Neuron (in vitro differentiated cells): ENCODE results near the gene UBA7.
A peak's percentile ranks its signal among the peaks of the same experiment; 100 is the strongest.

Experiments
- H2AFZ ChIP-seq: one replicate; pipeline ENCODE4 v1.6.1; 2013; ENCODE audit warnings: low read depth, mild to moderate bottlenecking, inconsistent platforms, low read length, moderate library complexity
- H3K27me3 ChIP-seq: one replicate; pipeline ENCODE4 v1.6.1; 2013; ENCODE audit warnings: low read length; ENCODE audit not compliant: insufficient read depth
- H3K36me3 ChIP-seq: one replicate; pipeline ENCODE4 v1.6.1; 2013; ENCODE audit warnings: low read length; ENCODE audit not compliant: insufficient read depth
- H3K4me1 ChIP-seq: one replicate; pipeline ENCODE4 v1.6.1; 2013; ENCODE audit warnings: low read length; ENCODE audit not compliant: insufficient read depth
- H3K4me3 ChIP-seq: 2 replicates; pipeline ENCODE4 v1.5.1; 2013; ENCODE audit warnings: mild to moderate bottlenecking, low read length, moderate library complexity
- H3K9me3 ChIP-seq: one replicate; pipeline ENCODE4 v1.6.1; 2013; ENCODE audit warnings: low read length

UBA7 gene

DNA sequence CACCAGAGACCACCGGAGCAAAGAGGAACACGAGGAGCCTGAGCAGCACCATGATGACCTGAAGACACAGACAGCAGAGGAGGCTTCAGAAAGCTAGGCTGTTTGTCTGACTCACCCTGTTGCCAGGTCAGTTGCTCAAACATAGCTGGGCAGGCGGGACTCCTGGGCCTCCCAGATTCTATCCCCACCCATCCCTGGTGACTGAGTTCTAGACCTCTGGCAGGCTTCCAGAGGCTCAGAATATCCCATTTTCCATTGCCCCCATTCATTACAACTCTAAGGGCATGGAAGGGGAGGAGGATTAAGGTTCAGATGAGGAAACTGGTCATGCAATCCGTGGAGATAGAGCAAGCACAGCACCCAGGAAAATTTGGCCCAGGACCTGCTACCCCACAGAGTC lies 14.0 kb downstream of the UBA7 start, which contains the start of gene CDHR4:
Gene CDHR4 (minus strand): TSS at position 113 of the 400 bp plus-strand sequence. CDS start 61 bp downstream, at position 52.
- H3K9me3 ChIP-seq: no peaks in the 10 kb centered on the region
- H3K4me3 ChIP-seq: no peak within 1 kb of the TSS
- peaks cover 17% of the 10 kb centered on the region for H3K27me3 ChIP-seq
- no peaks in the 10 kb centered on the region for H3K36me3 ChIP-seq
- peaks cover 14% of the 10 kb centered on the region for H3K4me1 ChIP-seq
- no peak within 1 kb of the TSS for H2AFZ ChIP-seq

DNA sequence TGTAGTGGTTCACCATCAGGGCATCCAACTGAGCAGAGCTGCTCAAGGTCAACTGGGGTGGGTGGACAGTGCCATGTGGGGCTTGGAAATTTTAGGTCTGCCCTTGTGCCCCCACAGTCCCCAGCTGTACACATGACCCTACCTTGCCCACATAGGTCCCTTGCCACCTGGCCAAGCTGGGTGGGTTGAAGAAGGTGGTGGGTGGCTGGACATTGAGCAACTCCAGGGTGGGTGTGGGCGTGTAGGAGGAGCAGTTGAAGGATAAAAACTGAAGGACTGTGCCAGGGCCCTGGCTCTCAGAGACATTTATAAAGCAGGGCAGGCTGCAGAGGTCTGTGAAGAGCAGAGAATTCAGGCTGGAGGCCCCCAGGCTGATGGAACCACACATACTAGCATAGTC lies 14.6 kb downstream of the UBA7 start:
- H3K9me3 ChIP-seq: no peaks in the 10 kb centered on the region
- peaks cover 10% of the 10 kb centered on the region for H3K27me3 ChIP-seq
- H3K4me1 ChIP-seq: peaks cover 9% of the 10 kb centered on the region
- H3K36me3 ChIP-seq: no peaks in the 10 kb centered on the region
- H2AFZ ChIP-seq: no peak overlapping the region
- no peak overlapping the region for H3K4me3 ChIP-seq

DNA sequence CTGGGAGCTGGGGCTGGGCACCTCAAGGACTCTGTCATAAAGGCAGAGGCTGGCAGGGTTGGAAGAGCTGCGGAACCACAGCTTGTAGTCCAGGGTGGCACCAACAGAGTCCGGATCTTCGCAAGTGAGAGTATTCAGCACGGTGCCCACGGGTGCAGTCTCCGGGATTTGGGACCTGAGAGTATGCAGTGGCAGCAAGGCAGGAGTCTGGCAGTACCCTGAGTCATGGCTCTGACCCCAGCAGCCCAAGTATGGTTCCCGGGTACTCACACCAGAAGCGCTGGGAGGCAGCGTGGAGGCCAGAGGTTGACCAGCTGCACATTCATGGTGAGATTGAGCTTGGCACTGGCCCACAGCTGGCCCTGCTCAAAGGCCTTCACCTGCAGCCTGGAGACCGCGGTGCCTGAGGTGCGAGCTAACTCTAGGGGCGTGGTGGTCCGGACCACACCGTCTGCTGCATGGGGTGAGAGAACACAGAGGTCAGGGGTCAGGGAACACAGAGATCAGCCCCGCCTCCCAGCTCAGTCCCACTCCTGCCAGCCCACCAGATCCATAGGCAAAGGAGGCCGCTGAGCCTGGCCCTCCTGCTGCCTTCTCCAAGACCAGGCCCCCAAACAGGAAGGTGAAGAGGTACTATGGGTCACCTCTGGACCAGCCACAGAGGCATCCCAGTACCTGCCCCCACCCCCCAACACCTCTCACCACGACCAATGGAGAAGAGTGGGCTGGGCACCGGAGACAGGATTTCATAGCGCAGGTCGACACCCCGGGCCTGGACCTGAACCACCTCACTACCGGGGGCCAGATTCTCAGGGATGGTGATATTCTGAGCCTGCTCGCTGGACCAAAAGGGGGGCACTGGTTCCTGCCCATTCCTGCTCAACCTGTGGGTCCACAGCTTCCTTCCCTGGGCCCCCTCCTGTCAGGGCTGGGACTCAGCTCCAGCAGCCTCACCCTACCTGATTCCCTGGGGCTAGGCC lies 18.5 kb downstream of the UBA7 start:
- peaks cover 9% of the 10 kb centered on the region for H3K4me1 ChIP-seq
- no peak overlapping the region for H2AFZ ChIP-seq
- H3K4me3 ChIP-seq: no peak overlapping the region
- H3K9me3 ChIP-seq: peaks cover 2% of the 10 kb centered on the region
- H3K27me3 ChIP-seq: no peaks in the 10 kb centered on the region
- no peaks in the 10 kb centered on the region for H3K36me3 ChIP-seq

DNA sequence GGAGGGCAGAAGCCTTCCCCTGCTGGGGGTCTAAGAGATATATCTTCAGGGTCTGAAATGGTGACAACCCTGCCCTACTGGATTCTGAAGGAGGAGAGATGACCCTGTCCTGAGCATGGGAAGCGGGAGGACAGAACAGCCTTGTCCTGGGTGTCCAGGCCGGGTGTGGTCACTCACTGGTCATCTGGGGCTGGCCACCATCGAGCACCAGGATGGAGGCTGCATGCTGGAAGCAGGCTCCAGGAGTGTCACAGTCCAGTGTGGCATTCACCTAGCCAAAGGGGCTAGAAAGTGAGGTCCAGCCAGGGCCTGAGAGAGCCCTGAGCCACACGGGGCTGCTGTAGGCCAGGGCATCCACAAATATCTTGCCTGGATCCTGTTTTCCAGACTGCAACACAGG lies 19.3 kb downstream of the UBA7 start:
- Histone ChIP-seq H3K4me3 (no peak overlapping the region), H2AFZ (no peak overlapping the region), H3K9me3 (peaks cover 2% of the 10 kb centered on the region), H3K36me3 (no peaks in the 10 kb centered on the region), H3K27me3 (no peaks in the 10 kb centered on the region), H3K4me1 (peaks cover 11% of the 10 kb centered on the region)

DNA sequence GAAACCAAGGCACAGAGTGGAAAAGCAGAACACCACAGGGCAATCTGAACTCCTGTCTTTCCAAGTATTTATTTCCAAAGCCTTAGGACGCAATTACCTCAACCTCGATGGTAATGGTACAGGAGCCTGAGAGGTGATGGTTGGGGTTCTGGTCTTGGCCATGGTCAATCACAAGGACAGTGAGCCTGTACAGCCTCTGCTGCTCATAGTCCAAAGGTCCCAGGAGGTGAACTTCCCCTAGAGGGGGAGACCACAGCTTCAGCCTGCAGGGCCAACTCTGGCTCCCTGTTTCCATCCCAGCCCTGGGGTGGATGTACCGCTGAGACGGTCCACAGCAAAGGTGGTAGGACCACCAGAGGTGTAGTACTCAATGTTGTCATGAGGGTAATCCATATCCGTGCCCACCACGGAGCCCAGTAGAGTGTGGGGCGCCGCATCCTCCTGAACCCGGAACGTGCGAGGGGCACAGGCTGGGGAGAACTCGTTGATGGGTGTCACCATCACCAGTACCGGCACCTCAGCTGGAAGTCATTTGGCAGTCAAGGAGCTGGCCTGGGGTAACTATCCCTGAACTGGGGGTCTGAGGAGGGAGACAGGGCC lies 20.2 kb downstream of the UBA7 start:
- Histone ChIP-seq H3K9me3 (peaks cover 2% of the 10 kb centered on the region), H3K4me1 (peaks cover 11% of the 10 kb centered on the region), H3K36me3 (no peaks in the 10 kb centered on the region), H3K27me3 (no peaks in the 10 kb centered on the region), H2AFZ (no peak overlapping the region), H3K4me3 (no peak overlapping the region)

DNA sequence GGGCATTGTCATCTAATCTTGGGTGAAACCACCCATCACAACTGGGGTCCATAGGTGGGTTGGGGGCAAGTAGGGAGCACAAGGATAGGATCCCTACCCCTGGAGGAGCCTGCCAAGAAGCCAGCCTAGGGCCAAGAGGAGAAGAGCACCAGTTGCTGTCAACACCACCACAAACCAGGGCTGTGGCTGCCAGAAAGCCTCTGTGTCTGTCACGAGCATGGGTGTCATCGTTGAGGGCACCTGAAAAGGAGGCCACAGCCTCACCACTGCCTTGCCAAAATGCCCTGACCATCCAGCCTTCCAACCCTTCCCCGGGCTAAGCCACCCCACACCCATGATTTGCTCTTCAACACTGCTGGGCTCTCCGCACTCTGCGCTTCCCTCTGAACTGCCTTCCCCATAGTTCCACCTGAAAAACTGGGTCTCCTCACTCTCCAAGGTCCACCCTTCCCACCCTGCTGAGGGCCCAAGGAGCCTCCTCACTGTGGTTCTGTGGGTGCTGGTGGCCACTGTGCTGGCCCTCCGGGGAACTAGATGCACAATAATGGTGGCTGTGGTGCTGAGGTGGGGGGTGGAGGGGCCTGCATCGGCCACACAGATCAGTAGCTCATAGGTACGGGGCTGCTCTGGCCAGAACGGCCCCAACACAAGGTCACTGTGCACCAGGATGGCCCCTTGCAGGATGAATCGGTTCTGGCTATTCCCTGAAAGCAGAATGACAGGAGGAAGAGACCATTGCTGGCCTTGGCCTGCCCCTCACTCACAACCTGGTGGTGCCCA lies 21.2 kb downstream of the UBA7 start:
- H3K4me3 ChIP-seq: no peak overlapping the region
- H2AFZ ChIP-seq: no peak overlapping the region
- H3K27me3 ChIP-seq: no peaks in the 10 kb centered on the region
- H3K4me1 ChIP-seq: peaks cover 11% of the 10 kb centered on the region
- no peaks in the 10 kb centered on the region for H3K36me3 ChIP-seq
- H3K9me3 ChIP-seq: peaks cover 2% of the 10 kb centered on the region

DNA sequence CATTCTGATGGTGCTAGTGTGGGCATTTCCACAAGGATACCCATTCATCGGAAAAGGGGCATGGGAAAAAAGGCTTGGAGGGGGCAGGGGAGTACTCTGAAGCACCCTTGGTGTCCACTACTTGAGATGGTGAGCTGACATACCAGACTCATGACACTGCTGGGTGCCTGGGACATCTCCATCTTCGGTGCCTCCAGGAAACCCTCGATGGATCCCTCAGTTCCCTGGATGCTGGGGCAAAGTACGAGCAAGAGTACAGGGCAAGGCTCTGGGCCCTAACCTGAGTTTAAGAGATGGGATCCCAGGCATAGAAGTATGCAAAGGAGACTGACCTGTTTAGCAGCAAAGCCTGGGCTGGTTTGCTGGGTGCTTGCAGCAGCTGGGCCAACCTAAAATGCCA lies 22.2 kb downstream of the UBA7 start:
- Histone ChIP-seq H2AFZ (no peak overlapping the region), H3K27me3 (no peaks in the 10 kb centered on the region), H3K9me3 (peaks cover 2% of the 10 kb centered on the region), H3K4me3 (no peak overlapping the region), H3K36me3 (no peaks in the 10 kb centered on the region), H3K4me1 (peaks cover 14% of the 10 kb centered on the region)

DNA sequence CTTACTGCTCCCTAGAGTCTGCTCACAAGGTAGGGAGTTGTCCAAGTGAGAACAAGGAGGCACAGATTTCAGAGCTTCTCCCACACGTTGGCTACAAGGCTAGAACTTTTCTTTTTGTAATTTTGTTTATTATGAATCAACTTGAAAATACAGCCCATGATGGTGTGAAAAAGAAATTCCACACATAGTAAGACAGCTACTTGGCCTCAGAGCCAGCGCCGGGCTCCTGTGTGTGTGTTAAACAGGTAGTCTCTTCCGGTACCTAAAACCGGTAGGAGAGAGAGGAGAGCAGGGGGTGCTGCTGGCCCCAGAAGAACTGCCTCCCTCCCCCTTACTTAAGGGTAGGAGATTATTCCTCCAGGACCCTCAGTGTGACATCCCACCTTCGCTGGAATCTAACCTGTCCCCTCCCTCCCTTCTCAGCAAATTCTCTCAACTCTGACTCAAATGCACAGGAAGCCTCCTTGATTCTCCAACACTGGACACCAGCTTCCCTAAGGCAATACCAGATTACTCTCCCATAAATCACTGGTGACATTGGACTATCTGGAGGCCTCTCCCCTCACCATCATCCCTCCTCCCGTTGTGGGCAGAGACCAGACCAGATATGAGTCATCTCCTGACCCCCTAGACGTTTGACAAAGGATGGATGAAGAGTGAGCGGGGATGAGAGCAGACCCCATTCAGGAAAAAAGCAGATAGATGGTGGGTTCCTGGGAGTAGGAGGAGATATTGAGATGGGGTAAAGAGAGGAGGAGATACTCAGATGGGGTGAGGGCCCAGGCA lies 22.9 kb downstream of the UBA7 start:
- Histone ChIP-seq H3K4me3 (no peak overlapping the region), H2AFZ (no peak overlapping the region)

DNA sequence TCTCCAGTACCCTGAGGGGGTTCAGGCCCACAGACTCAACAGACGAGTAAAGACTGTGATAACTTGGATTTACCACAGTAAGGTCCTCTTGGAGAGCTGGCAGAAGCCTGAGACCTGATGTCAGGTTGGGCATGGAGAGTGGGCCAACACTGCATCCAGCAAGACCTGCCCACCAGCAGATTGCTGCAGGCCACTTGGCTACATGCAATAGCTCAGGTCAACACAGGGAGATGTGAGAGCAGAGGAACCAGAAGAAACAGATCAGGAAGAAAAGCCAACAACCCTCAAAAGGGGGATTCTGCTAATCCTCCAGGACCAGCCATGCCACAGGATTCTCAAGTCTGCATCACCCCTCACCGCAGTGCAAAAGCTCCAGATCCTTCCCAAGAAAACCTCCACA lies 25.7 kb downstream of the UBA7 start:
- Histone ChIP-seq H3K4me3 (no peak overlapping the region), H3K9me3 (no peaks in the 10 kb centered on the region), H2AFZ (no peak overlapping the region), H3K27me3 (no peaks in the 10 kb centered on the region), H3K36me3 (peaks cover 4% of the 10 kb centered on the region), H3K4me1 (peaks cover 20% of the 10 kb centered on the region)

More for the DNA sequence above, 22.9 kb downstream of the UBA7 start:
- H3K4me1 ChIP-seq: peaks cover 14% of the 10 kb centered on the region
- H3K9me3 ChIP-seq: peaks cover 2% of the 10 kb centered on the region
- H3K27me3 ChIP-seq: no peaks in the 10 kb centered on the region
- no peaks in the 10 kb centered on the region for H3K36me3 ChIP-seq

DNA sequence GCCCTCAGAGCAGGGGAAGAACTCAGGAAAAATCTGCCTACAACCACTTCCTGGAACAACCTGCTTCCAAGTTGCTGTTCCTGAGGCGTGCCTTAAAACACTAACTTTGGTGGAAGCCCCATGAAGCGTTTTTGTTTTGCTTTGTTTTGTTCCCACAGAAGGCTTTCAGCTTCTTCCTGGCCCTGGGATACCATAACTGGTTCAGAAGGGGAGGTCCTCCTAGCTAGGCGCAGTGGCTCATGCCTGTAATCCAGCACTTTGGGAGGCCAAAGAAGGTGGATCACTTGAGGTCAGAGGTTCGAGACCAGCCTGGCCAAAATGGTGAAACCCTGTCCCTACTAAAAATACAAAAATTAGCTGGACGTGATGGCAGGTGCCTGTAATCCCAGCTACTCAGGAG lies 26.2 kb downstream of the UBA7 start:
- H3K9me3 ChIP-seq: no peaks in the 10 kb centered on the region
- H3K4me1 ChIP-seq: peaks cover 20% of the 10 kb centered on the region
- no peak overlapping the region for H3K4me3 ChIP-seq
- peaks cover 4% of the 10 kb centered on the region for H3K36me3 ChIP-seq
- no peaks in the 10 kb centered on the region for H3K27me3 ChIP-seq
- no peak overlapping the region for H2AFZ ChIP-seq

DNA sequence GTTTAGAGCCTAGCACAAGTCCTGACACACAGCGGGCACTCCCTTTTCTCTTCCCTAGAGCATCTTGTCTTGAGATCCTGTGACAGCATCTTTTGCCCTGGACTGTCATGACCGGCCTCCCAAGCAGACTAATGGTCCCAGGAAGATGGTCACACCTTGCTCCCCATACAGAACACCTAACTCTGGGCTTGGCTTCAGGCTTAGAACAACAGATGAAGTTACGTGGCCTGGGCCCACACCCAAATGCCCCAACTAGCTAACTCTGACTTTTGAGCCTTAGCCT lies 26.6 kb downstream of the UBA7 start:
- peaks cover 20% of the 10 kb centered on the region for H3K4me1 ChIP-seq
- H3K27me3 ChIP-seq: no peaks in the 10 kb centered on the region
- peak overlapping the region; percentile 47 for H3K4me3 ChIP-seq
- no peaks in the 10 kb centered on the region for H3K9me3 ChIP-seq
- H2AFZ ChIP-seq: no peak overlapping the region
- peaks cover 6% of the 10 kb centered on the region for H3K36me3 ChIP-seq

DNA sequence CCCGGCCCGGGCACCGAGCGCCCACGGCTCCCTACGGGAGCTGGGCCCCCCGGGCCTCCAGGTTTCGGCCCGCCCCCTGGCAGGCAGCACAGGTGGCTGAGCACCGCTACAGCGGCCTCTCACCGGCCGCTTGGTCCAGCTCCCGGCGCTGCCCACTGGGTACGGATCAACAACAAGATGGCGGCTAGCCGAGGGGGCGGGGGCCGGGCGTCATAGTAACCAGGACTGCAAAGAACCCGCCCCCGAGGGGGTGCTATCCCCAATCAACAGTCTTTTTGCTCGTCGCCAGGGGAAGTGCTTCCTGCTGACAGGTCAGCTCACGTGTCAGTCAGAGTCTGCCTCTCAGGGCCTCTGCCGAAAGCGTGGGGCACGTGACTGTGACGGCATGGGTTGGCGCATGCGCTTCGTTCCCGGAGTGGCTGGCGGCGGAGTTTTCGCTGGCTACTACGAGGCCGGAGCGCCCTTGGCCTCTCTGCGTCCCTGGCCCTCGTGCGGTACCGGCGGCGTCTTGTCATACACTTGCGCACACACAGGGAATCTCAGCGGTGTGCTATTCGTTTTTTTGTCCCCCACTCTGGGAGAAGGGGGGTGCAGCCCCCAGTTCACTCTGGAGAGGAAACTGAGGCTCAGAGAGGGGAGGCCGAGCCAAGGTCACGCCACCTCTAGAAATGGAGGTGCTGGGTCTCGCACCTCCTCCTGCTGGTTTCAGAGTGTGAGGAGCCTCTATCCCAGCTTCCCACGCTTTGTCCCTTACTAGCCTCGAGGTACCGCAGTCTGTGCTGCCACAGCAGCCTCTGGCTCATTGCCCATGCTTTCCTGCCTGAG lies 27.2 kb downstream of the UBA7 start, which contains the start of gene IP6K1:
Gene IP6K1 (minus strand): TSS at position 186 of the 825 bp plus-strand sequence. CDS start 38,502 bp downstream, outside the sequence.
- Histone ChIP-seq H2AFZ (no peak within 1 kb of the TSS), H3K4me1 (peaks cover 20% of the 10 kb centered on the region), H3K27me3 (no peaks in the 10 kb centered on the region), H3K4me3 (peak within 1 kb of the TSS; percentile 81), H3K9me3 (no peaks in the 10 kb centered on the region), H3K36me3 (peaks cover 7% of the 10 kb centered on the region)
